Endodermal cell (in vitro differentiated cells): ENCODE measurements around the gene TMTC4. TPM values are rescaled to one million over a fixed set of nuclear protein-coding genes. Genes with fewer than 3 reads are reported as not detected.

Source experiments
- DNase-seq: peaks from one replicate; pipeline ENCODE4 v3.0.0-alpha.2; 2017
- H3K27ac ChIP-seq: 2 replicates; pipeline ENCODE4 v1.5.1; 2013; ENCODE audit warnings: mild to moderate bottlenecking, low read depth, low read length, moderate library complexity
- H3K27me3 ChIP-seq: 2 replicates; pipeline ENCODE4 v1.6.1; 2013; ENCODE audit warnings: mild to moderate bottlenecking, low read length, moderate library complexity; ENCODE audit not compliant: insufficient read depth, control insufficient read depth, poor library complexity, severe bottlenecking
- H3K36me3 ChIP-seq: 2 replicates; pipeline ENCODE4 v1.7.0; 2013; ENCODE audit warnings: mild to moderate bottlenecking, low read length, moderate library complexity; ENCODE audit not compliant: control insufficient read depth, insufficient read depth
- H3K4me1 ChIP-seq: one replicate; pipeline ENCODE4 v1.7.0; 2013; ENCODE audit warnings: low read length; ENCODE audit not compliant: control insufficient read depth, insufficient read depth
- H3K4me3 ChIP-seq: 2 replicates; pipeline ENCODE4 v1.5.1; 2013; ENCODE audit warnings: mild to moderate bottlenecking, low read length, moderate library complexity
- H3K9ac ChIP-seq: 2 replicates; pipeline ENCODE4 v1.6.1; 2013; ENCODE audit warnings: mild to moderate bottlenecking, low read length, moderate library complexity; ENCODE audit not compliant: poor library complexity, severe bottlenecking; ENCODE audit errors: extremely low read depth
- H3K9me3 ChIP-seq: 2 replicates; pipeline ENCODE4 v1.6.1; 2013; ENCODE audit warnings: mild to moderate bottlenecking, low read length, moderate library complexity; ENCODE audit not compliant: control insufficient read depth
- H3K27ac Mint-ChIP-seq: 2 replicates; pipeline ENCODE4 v1.8.0; 2020; ENCODE audit warnings: mixed read lengths
- H3K27me3 Mint-ChIP-seq: 2 replicates; pipeline ENCODE4 v1.8.0; 2021; ENCODE audit warnings: mild to moderate bottlenecking, mixed read lengths; ENCODE audit not compliant: insufficient read depth
- H3K36me3 Mint-ChIP-seq: 2 replicates; pipeline ENCODE4 v1.8.0; 2020; ENCODE audit warnings: low read depth, mixed read lengths
- H3K4me1 Mint-ChIP-seq: 2 replicates; pipeline ENCODE4 v1.8.0; 2020; ENCODE audit warnings: mixed read lengths
- H3K4me3 Mint-ChIP-seq: 2 replicates; pipeline ENCODE4 v1.8.0; 2020; ENCODE audit warnings: mild to moderate bottlenecking, moderate library complexity, mixed read lengths
- H3K9me3 Mint-ChIP-seq: 2 replicates; pipeline ENCODE4 v1.8.0; 2020; ENCODE audit warnings: mild to moderate bottlenecking, mixed read lengths
- CTCF ChIP-seq: fragments of 200-600 bp; sonication (generic); conservative IDR thresholded peaks from 2 replicates; pipeline ENCODE4 v1.5.0; 2021; ENCODE audit warnings: antibody characterized with exemption, mild to moderate bottlenecking
- WGBS, 2 experiments: methylation state at CpG; one replicate each; pipeline versions ENCODE4 v1.1.5 to v1.1.7; 2013; ENCODE audit warnings: missing lambda C conversion rate in 2 of 2, mixed read lengths in 1 of 2; ENCODE audit not compliant: insufficient coverage in 1 of 2, insufficient read length in 1 of 2; 5-methylcytosine and 5-hydroxymethylcytosine counted together
- total RNA-seq, 2 donors: library from RNA; stranded (reverse); fragmentation: NEBNext Ultra II Directional in 1 of 2; extraction: Animal tissue kit (Norgen Biotek cat#: 25700) in 1 of 2; gene quantifications; 2 replicates in 1 of 2; 3 replicates in 1 of 2; pipeline ENCODE4 v1.2.1, GENCODE V29; 2021

TMTC4 gene
- total RNA-seq, 2 donors from 2014 or later = 29.8 to 40.0 TPM

GRCh38 chr13:100673376-100673712 lies 1.3 kb downstream of the TMTC4 start:
- H3K4me1 Mint-ChIP-seq = peaks cover 23% of the 10 kb centered on the region
- Histone ChIP-seq H3K4me3 (peak overlapping the region; percentile 85), H3K27me3 (no peaks in the 10 kb centered on the region), H3K27ac (peak overlapping the region; percentile 63), H3K9me3 (no peaks in the 10 kb centered on the region), H3K9ac (peak overlapping the region; percentile 58), H3K36me3 (peaks cover 10% of the 10 kb centered on the region), H3K4me1 (peaks cover 9% of the 10 kb centered on the region)
- H3K27me3 Mint-ChIP-seq = peaks cover 21% of the 10 kb centered on the region
- peak; percentile 81 for DNase-seq
- H3K4me3 Mint-ChIP-seq = peak overlapping the region; percentile 73
- no peak for TF ChIP-seq CTCF
- H3K9me3 Mint-ChIP-seq = no peaks in the 10 kb centered on the region
- H3K36me3 Mint-ChIP-seq = peaks cover 12% of the 10 kb centered on the region
- H3K27ac Mint-ChIP-seq = peak overlapping the region; percentile 77
- WGBS, 2 experiments = 9 to 10% methylated on average over 9 to 11 of the region's 11 CpGs

- WGBS, 2 experiments = 91 to 93% methylated on average over 8 to 11 of the region's 11 CpGs
- Mint-ChIP-seq H3K4me1 (peaks cover 25% of the 10 kb centered on the region), H3K27me3 (peaks cover 14% of the 10 kb centered on the region), H3K27ac (no peak overlapping the region), H3K36me3 (peaks cover 29% of the 10 kb centered on the region), H3K9me3 (no peaks in the 10 kb centered on the region), H3K4me3 (no peak overlapping the region)
- no peak overlapping the region for H3K27ac ChIP-seq
- H3K4me3 ChIP-seq = no peak overlapping the region
- DNase-seq = no peak
- H3K9ac ChIP-seq = no peak overlapping the region
- no peak for TF ChIP-seq CTCF
- H3K9me3 ChIP-seq = no peaks in the 10 kb centered on the region
- peaks cover 9% of the 10 kb centered on the region for H3K4me1 ChIP-seq
- no peaks in the 10 kb centered on the region for H3K27me3 ChIP-seq
- H3K36me3 ChIP-seq = peaks cover 25% of the 10 kb centered on the region
These were observed 3.0 kb downstream of the TMTC4 start for GRCh38 chr13:100671389-100672182.

GRCh38 chr13:100668408-100668807 lies 6.2 kb downstream of the TMTC4 start:
- H3K9me3 Mint-ChIP-seq = no peaks in the 10 kb centered on the region
- no peak overlapping the region for H3K4me3 Mint-ChIP-seq

More at GRCh38 chr13:100668408-100668807, 6.2 kb downstream of the TMTC4 start:
- Histone ChIP-seq H3K9ac (no peak overlapping the region), H3K9me3 (no peaks in the 10 kb centered on the region), H3K4me3 (no peak overlapping the region), H3K27ac (no peak overlapping the region), H3K27me3 (no peaks in the 10 kb centered on the region), H3K4me1 (peaks cover 9% of the 10 kb centered on the region), H3K36me3 (peaks cover 50% of the 10 kb centered on the region)
- no peaks in the 10 kb centered on the region for H3K27me3 Mint-ChIP-seq
- TF ChIP-seq CTCF = no peak
- peaks cover 55% of the 10 kb centered on the region for H3K36me3 Mint-ChIP-seq
- H3K27ac Mint-ChIP-seq = peak overlapping the region; percentile 27
- H3K4me1 Mint-ChIP-seq = peaks cover 16% of the 10 kb centered on the region
- 90 to 93% methylated on average over 3 to 5 of the region's 7 CpGs for WGBS, 2 experiments
- DNase-seq = no peak
